ENCODE data around the gene LRRK1. TPM values are rescaled to one million over a fixed set of nuclear protein-coding genes. Genes with fewer than 3 reads are reported as not detected.
A peak's percentile ranks its signal among the peaks of the same experiment; 100 is the strongest.

The LRRK1 gene
- total and polyA plus RNA-seq, 2 of the 13 experiments (the other 11 are each of a cell fraction or from before 2014, with no cell fraction given): 0.13 to 1.2 TPM

DNA sequence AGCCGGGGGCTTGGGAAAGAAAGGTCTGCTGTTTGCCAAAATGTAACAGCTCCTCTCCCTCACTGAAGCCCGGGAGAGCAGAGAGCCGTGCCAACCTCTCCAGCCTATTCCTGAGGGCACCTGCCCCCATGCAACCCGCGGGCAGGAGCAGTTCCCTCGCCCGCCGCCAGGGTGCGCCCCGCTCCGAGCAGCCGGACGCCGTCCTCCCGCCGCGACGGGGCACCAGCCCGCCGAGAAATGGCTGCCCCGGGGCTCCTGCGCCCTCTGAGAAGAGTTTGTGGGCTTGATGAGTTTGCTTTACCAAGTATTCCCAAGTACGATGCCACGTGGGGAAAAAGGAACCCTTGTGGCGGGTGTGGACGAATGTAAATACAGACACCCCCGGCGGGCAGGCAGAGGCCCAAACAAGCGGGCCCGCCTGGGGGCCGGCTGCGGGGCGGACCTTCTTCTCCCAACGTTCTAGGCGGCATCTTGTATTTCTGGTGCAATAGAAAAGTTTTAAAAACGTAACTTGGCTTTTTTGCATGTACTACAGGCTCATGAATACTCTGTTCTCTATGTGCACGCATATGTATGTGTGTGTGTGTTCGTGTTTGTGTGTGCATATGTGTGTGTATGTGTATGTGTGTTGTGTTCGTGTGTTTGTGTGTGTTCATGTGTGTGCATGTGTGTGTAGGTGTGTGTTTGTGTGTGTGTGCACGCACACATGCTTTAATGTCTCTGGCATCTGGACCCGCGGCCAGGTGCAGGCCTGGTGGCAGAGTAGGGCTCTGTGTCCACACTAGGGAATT, 169.8 kb downstream of the LRRK1 start (continued):
- TF ChIP-seq CHD4 (IDR thresholded peaks at IDR 0.05; ENCODE audit: borderline replicate concordance, low read length) (no peak), ARNTL (CRISPR knock-in tag; IDR thresholded peaks at IDR 0.05) (no peak), RBAK (CRISPR knock-in tag; IDR thresholded peaks at IDR 0.05) (no peak), ZNF260 (CRISPR knock-in tag; IDR thresholded peaks at IDR 0.05; ENCODE audit: borderline replicate concordance, low read depth) (no peak), ZNF749 (CRISPR knock-in tag; IDR thresholded peaks at IDR 0.05; ENCODE audit: borderline replicate concordance) (no peak), POLR2A (IDR thresholded peaks at IDR 0.05; ENCODE audit: insufficient read depth in 1 of 2, low read depth in 2 of 2, low read length in 2 of 2) (no peak; a peak in 1 of 4 replicates), ZBTB38 (CRISPR knock-in tag; IDR thresholded peaks at IDR 0.05) (peak; percentile 58), HMG20A (CRISPR knock-in tag; IDR thresholded peaks at IDR 0.05; ENCODE audit: borderline replicate concordance) (no peak), CBX1 (IDR thresholded peaks at IDR 0.05; ENCODE audit: low read depth) (no peak), EEA1 (CRISPR knock-in tag; IDR thresholded peaks at IDR 0.05; ENCODE audit: borderline replicate concordance) (no peak), ZNF879 (CRISPR knock-in tag; IDR thresholded peaks at IDR 0.05) (no peak), SMARCC2 (IDR thresholded peaks at IDR 0.05) (no peak)
- TF ChIP-seq, protein P1, sequence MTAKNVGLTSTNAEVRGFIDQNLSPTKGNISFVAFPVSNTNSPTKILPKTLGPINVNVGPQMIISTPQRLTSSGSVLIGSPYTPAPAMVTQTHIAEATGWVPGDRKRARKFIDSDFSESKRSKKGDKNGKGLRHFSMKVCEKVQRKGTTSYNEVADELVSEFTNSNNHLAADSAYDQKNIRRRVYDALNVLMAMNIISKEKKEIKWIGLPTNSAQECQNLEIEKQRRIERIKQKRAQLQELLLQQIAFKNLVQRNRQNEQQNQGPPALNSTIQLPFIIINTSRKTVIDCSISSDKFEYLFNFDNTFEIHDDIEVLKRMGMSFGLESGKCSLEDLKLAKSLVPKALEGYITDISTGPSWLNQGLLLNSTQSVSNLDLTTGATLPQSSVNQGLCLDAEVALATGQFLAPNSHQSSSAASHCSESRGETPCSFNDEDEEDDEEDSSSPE (CRISPR knock-in tag; IDR thresholded peaks at IDR 0.05): peak; percentile 67
- TF ChIP-seq, protein P2, sequence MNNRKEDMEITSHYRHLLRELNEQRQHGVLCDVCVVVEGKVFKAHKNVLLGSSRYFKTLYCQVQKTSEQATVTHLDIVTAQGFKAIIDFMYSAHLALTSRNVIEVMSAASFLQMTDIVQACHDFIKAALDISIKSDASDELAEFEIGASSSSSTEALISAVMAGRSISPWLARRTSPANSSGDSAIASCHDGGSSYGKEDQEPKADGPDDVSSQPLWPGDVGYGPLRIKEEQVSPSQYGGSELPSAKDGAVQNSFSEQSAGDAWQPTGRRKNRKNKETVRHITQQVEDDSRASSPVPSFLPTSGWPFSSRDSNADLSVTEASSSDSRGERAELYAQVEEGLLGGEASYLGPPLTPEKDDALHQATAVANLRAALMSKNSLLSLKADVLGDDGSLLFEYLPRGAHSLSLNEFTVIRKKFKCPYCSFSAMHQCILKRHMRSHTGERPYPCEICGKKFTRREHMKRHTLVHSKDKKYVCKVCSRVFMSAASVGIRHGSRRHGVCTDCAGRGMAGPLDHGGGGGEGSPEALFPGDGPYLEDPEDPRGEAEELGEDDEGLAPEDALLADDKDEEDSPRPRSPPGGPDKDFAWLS (CRISPR knock-in tag; IDR thresholded peaks at IDR 0.05; ENCODE audit: borderline replicate concordance): no peak
- TF ChIP-seq, protein P3, sequence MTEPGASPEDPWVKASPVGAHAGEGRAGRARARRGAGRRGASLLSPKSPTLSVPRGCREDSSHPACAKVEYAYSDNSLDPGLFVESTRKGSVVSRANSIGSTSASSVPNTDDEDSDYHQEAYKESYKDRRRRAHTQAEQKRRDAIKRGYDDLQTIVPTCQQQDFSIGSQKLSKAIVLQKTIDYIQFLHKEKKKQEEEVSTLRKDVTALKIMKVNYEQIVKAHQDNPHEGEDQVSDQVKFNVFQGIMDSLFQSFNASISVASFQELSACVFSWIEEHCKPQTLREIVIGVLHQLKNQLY (CRISPR knock-in tag; IDR thresholded peaks at IDR 0.05): 0 out of 2 replicates have a peak, but pooled peaks have one; percentile 47
- TF ChIP-seq, protein P4, sequence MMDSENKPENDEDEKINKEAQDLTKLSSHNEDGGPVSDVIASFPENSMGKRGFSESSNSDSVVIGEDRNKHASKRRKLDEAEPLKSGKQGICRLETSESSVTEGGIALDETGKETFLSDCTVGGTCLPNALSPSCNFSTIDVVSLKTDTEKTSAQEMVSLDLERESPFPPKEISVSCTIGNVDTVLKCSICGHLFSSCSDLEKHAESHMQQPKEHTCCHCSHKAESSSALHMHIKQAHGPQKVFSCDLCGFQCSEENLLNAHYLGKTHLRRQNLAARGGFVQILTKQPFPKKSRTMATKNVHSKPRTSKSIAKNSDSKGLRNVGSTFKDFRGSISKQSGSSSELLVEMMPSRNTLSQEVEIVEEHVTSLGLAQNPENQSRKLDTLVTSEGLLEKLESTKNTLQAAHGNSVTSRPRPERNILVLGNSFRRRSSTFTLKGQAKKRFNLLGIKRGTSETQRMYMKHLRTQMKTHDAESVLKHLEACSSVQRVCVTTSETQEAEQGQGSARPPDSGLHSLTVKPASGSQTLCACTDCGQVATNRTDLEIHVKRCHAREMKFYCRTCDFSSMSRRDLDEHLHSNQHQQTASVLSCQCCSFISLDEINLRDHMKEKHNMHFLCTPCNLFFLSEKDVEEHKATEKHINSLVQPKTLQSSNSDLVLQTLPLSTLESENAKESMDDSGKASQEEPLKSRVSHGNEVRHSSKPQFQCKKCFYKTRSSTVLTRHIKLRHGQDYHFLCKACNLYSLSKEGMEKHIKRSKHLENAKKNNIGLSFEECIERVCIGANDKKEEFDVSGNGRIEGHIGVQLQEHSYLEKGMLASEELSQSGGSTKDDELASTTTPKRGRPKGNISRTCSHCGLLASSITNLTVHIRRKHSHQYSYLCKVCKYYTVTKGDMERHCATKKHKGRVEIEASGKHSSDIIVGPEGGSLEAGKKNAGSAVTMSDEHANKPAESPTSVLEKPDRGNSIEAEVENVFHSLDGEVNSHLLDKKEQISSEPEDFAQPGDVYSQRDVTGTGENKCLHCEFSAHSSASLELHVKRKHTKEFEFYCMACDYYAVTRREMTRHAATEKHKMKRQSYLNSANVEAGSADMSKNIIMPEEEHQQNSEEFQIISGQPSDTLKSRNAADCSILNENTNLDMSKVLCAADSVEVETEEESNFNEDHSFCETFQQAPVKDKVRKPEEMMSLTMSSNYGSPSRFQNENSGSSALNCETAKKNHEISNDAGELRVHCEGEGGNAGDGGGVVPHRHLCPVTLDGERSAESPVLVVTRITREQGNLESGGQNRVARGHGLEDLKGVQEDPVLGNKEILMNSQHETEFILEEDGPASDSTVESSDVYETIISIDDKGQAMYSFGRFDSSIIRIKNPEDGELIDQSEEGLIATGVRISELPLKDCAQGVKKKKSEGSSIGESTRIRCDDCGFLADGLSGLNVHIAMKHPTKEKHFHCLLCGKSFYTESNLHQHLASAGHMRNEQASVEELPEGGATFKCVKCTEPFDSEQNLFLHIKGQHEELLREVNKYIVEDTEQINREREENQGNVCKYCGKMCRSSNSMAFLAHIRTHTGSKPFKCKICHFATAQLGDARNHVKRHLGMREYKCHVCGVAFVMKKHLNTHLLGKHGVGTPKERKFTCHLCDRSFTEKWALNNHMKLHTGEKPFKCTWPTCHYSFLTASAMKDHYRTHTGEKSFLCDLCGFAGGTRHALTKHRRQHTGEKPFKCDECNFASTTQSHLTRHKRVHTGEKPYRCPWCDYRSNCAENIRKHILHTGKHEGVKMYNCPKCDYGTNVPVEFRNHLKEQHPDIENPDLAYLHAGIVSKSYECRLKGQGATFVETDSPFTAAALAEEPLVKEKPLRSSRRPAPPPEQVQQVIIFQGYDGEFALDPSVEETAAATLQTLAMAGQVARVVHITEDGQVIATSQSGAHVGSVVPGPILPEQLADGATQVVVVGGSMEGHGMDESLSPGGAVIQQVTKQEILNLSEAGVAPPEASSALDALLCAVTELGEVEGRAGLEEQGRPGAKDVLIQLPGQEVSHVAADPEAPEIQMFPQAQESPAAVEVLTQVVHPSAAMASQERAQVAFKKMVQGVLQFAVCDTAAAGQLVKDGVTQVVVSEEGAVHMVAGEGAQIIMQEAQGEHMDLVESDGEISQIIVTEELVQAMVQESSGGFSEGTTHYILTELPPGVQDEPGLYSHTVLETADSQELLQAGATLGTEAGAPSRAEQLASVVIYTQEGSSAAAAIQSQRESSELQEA (CRISPR knock-in tag; IDR thresholded peaks at IDR 0.05; ENCODE audit: not compliant biosample characterization): no peak
- TF ChIP-seq, protein P5, sequence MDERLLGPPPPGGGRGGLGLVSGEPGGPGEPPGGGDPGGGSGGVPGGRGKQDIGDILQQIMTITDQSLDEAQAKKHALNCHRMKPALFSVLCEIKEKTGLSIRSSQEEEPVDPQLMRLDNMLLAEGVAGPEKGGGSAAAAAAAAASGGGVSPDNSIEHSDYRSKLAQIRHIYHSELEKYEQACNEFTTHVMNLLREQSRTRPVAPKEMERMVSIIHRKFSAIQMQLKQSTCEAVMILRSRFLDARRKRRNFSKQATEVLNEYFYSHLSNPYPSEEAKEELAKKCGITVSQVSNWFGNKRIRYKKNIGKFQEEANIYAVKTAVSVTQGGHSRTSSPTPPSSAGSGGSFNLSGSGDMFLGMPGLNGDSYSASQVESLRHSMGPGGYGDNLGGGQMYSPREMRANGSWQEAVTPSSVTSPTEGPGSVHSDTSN (CRISPR knock-in tag; IDR thresholded peaks at IDR 0.05): no peak
